NCI-H774 (cell line): ENCODE results near the gene STRN4.
"Not testable (repeated sequence)": the region's sequence is repeated elsewhere in the genome, so short reads cannot be mapped to it uniquely, and the experiment has no call there.

Source experiments
- DNase-seq: peaks from one replicate; lab custom pipeline; 2025; lab: John Stamatoyannopoulos, UW

Gene STRN4

DNA sequence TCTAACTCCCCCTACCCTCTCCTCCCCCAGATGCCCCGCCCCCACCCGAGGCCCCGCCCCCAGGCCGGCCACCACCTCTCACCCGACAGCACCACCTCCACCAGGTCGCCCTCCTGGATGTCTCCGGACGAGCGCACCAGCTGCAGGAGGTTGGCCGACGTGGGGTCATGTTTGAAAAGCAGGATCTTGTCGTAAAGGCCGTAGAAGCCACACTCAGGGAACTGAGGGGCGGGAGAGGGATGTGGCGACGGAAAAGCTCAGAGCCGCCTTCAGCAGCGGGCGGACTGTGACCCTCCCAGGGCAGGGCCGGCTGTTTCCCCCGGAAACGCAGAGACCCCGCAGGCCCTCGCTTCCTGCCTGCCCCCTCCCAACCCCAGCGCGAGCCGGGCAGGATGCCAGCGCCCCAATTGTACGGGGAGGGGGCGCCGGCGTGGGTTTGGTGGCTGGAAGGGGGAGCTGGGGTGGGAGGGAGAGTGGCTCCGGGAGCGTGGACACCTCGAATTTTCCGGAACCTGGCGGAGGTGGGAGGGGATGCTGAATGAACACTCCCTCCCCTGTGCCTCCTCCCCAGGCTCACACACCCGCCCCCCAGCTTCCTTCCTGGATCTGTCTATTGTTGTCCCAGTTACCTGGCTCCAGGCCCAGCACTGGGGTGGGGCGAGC, 32.3 kb downstream of the STRN4 start:
- peak; percentile 84 for DNase-seq

DNA sequence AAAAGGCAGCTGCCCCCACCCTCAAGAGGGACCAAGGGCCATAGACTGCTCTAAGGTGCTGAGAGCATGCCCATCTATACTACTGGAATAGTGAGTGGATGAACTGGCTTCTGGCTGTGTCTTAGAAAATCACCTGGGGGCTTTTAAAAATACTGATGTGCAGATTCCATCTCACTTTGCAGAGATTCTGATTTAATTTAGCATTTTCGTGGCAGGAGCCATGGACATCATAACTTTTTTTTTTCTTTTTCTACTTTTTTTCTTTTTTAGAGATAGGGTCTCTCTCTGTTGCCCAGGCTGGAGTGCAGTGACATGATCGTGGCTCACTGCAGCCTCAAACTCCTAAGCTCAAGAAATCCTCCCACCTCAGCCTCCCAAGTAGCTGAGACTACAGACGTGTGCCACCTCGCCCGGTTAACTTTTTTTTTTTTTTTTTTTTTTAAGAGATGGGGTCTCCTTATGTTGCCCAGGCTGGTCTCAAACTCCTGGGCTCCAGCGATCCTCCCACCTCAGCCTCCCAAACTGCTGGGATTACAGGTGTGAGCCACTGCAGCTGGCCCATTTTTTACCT, 33.4 kb downstream of the STRN4 start:
- DNase-seq = not testable (repeated sequence)

DNA sequence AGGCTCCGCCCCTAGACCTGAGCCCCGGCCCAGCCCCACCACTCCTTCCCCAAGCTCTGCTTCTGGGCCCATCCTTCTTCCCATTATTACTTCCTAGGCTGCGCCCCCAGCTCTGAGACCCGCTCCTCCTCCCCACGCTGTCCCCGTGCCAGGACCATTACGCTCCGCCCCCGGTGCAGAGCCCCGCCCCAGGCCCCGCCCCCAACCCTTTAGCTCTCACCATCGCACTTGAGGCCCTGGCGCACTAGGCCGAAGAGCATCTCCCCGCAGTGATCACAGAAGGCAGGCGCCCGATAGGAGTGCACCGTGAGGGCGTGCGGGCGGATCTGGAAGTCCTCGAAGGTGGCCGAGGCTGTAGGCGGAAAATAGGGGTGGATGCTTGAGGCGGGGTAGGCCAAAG, 35.6 kb downstream of the STRN4 start:
- no peak for DNase-seq

DNA sequence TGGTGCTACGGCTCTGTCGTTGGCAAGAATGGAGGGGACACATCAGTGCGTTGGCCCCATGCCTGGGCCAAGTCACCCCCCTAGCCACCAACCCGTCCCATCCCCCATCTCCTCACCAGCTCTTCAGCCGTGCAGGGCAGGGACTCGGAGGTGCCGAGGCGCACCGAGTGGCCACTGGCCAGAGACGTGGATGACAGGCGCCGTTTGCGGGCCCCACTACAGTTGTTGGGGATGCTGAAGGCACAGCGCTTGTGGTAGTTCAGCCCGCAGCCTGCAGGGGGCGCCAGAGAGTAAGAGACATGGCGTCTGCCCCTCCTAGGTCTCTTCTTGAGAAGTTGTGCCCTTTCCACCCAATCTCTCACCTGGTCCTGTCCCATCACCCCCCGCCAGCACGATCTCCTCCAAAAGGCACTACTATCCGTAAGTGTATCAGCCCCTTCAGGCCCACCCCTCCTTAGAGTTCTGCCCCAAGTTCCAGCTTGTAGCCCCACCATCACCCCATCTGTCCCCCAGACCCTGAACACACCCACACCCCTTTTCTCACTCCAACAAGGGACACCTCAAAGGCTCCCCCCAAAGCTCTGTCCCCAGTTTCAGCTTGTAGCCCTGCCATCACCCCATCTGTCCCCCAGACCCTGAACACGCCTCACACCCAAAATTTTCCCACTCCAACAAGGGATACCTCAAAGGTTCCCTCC, 41.7 kb downstream of the STRN4 start:
- no peak for DNase-seq

DNA sequence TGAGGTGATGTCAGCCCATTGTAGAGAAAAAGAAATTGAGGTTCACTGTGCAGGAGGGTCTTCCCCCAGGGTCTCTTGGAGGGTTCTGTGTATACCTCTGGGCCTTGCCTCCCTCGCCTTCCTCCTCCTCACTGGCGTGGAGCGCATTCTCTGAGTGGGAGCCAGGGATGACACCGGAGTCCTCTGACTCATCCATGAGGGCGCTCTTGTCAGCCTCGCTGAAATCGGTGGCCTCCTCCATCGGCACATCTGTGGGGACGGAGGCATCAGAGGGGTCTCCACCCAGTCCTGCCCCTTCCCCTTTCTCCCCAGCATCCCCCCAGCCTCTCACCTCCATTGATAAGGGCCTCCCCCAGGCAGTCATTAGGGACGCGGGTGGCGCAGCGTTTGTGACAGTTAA, 45.5 kb downstream of the STRN4 start:
- no peak for DNase-seq

DNA sequence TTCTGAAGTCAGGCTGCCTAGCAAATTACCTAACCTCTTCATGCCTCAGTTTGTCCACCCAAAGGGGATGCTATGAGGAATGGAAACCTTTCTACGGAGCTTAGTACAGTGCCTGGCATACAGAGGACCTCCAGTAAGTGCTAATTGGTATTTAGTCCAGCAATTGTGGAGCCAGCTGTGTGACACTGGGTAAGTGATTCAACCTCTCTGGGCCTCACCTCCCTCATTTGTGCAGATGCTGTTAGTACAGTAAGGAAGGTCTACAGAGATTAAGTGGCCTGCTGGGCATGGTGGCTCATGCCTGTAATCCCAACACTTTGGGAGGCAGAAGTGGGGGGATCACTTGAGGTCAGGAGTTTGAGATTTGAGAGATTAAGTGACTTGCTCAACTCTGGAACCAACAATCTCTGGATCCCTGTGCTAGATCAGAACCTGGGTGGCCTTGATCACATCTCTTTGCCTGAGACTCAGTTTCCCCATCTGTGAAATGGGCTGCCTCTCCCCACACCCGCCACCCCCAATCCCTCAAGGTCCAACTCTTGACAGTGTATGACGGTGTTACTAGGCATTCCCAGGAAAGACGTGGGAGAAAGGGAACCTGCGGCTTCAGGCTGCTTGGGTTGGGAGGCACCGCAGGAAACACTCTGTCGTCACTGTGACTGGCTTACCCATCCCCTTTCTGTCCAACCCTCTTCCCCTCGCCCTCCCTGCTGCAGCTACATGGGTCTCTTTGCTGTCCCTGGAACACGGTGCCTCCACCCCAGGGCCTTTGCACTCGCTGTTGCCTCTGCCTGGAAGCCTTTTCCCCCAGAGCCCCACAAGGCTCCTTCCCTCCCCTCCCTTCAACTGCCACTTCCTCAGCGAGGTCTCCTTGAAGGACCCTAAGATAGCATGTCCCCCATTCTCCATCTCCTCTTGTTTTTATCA, 47.6 kb downstream of the STRN4 start:
- DNase-seq = no peak

DNA sequence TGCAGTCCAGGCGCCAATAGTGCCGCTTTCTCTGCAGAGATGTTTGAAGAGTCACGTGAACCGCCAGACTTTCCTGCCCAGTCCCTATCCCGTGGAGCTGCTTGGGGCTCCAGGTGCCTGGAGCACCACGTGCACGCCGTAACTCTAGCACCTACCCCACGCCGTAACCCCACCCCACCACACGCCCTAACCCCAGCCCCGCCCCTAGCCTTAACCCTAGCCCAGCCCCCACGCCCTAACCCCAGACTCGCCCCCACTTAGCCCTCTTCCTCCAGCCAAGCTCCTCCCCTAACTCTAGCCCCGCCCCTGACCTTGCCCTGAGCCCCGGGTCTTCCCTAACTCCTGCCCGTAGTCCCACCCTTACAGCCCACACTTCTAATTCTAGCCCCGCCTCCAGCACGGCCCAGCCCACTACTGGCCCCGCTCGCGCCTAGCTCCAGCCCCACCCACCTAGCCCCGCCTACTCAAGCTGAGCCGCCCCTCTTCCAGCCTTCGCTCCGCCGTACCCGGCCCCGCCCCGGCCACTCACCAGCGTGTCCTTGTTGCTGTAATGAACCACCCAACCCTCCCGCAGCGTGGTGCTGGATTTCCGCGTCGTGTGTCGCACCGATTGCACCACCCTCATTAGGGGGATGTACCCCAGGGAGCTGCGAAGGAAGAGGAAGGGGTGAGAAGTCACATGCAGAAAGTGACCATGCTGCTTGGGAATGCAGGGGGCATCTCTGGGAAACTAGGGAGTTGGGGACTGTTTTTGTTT, 48.9 kb downstream of the STRN4 start:
- DNase-seq = no peak

DNA sequence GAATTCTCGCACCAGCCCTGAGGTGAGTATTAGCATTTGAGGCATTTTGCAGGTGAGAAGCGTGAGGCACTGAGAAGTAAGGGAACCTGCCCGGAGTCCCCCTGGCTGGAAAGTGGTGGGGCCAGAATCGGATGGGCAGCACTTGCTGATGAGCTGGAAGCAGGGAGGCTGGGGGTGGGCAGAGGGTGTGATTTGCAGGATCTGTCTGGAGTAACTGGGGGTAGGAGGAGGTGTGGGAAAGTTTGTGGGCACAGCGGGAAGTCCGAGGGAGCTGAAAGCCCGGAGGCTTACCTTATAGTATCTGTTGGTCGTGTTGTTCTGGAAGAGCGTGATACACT, 49.4 kb downstream of the STRN4 start:
- no peak for DNase-seq

DNA sequence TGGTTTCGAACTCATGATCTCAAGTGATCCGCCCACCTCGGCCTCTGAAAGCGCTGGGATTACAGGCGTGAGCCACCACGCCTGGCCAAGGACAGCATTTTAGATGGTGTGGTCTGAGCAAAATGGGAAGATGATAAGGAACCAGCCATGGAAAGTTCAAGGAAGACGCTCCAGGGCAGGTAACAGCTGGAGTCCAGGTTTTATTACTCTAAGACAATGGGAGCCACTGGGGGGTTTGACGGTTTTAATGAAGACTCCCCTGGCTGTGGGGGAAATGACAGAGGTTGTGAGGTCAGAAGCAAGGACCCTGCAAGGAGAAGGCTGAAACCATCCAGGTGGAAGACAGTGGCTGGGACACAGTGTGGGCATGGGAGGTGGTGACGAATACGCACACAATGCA, 50.2 kb downstream of the STRN4 start:
- DNase-seq = no peak

DNA sequence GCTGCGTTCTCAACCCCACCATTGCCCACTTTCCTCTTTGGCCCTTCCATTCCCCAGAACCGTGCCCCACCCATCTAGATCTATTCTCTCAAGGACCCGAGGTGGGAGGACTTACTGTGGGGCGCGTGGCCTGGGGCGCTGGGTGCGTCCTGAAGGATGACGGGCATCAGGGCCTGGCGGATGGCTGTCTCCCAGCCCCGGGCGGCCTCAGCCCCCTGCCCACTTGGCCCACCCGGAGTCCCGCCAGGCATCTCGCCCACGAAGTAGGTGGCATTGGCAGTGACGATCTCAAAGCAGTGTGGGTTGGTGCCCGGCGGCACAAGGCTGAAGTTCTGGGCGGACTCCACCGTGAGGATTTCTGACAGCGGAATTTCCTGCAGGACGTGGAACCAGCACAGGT, 52.5 kb downstream of the STRN4 start:
- DNase-seq = no peak

DNA sequence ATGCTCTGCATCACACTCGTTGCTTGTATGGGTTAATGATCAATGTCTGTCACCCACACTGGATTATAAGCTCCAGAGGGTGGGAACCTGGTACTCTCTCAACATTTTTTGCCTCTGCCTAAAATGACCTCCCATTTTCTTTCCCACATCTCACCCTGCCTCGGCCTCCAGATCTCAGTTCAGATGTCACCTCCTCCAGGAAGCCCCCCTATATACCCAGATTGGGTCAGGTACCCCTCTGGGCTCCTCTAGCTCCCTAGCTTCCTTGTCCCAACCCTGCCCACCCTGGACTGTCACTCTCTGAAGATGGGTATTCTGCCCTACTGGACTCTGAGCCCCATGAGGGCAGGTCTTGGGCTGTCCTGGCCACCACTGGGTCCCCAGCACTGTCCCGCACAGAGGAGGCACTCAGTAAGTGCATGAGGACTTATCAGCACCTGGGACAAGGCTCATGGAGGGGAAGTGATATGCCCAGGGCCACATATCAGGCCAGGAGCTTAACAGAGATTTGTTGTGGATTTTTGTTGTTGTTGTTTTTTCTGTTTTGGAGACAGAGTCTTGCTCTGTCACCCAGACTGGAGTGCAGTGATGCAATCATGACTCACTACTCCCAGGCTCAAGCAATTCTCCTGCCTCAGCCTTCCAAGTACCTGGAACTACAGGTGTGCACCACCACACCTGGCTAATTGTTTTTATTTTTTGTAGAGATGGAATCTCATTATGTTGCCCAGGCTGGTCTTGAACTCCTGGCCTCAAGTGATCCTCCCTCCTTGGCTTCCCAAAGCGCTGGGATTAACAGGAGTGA, 53.1 kb downstream of the STRN4 start:
- DNase-seq = no peak

DNA sequence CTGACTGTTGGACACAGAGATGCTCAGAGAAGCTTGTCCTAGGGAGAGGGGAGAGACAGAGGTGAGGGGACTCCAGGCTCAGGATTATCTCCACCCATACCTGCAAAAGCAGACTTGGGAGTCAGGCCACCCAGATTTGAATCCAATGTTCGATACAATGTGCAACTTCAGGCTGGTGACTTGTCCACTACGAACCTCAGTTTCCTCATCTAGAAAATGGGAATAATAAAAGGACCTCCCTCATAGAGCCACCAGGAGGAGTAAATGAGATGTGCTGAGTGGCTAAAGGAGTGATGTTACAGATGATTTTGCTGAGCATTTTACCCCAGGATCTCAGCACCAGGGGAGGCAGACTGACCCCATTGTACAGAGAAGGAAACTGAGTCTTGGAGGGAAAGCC, 54.3 kb downstream of the STRN4 start:
- no peak for DNase-seq

DNA sequence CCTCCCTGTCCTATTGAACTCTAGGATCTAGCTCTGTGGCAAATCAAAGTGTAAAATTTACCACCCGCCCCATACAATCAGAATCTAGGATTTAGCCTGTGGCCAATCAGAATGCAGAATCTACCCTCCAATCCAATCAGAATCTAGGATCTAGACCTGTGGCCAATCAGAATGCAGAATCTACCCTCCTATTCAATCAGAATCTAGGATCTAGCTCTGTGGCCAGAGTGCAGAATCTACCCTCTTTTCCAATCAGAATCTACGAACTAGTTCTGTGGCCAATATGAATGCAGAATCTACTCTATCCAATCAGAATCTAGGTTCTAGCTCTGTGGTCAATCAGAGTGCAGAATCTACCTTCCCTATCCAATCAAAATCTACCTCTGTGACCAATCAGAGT, 55.1 kb downstream of the STRN4 start:
- DNase-seq = no peak

DNA sequence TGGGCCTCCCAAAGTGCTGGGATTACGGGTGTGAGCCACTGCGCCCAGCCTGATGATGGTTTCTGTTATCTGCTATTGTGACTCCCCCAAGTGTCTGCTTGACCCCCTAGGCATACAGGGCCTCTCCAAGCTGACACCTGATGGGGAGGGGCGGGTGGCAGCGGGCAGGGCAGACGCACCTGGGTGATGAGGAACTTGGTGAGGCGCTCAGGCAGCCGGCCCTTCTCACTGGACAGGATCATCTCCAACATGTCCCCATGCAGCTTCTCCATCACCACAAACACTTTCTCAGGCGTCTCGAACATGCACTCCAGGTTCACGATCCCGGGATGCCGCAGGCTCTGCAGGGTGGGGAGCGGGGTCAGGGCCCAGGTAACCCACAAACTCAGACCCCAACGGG, 56.9 kb downstream of the STRN4 start:
- DNase-seq = no peak

DNA sequence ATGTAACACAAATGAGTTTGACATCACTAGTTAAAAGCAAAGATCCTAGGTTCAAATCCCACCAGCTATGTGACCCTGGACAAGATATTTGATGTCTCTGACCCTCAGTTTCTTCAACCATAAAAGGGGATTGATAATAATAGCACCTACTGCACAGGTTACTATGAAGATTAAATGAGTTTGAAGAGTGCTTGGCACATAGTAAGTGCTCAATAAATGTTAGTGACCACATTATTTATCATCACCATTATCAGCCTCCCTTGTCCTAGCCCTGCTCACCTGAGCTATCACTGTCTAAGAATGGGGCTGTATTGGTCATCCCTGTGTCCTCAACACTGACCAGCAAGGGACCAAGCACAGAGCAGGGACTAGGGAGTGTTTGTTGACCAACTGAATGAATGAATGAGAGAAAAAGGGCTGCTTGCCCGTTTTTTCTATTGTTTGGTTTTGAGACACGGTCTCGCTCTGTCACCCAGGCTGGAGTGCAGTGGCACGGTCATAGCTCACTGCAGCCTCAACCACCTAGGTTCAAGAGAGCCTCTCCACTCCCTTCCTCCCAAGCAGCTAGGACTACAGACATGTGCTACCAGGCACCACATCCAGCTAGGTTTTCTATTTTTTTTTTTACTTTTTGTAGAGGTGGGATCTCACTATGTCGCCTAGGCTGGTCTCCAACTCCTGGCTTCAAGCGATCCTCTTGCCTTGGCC, 58.7 kb downstream of the STRN4 start:
- no peak for DNase-seq

DNA sequence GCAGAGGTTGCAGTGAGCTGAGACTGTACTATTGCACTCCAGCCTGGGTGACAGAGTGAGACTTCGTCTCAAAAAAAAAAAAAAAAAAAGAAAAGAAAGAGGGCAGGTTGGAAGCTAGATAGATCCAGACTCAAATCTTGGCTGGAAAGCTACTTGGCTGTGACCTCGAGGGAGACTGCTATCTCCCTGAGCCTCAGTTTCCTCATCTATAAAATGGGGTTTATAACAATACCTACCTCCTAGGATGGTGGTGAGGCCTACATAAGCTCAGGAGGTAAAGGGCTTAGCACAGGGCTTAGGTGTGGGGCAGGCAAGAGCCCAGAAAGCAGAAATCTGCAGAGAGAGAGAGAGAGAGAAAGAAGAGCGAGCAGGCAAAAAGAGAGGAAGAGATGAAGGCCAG, 61.1 kb downstream of the STRN4 start:
- no peak for DNase-seq

DNA sequence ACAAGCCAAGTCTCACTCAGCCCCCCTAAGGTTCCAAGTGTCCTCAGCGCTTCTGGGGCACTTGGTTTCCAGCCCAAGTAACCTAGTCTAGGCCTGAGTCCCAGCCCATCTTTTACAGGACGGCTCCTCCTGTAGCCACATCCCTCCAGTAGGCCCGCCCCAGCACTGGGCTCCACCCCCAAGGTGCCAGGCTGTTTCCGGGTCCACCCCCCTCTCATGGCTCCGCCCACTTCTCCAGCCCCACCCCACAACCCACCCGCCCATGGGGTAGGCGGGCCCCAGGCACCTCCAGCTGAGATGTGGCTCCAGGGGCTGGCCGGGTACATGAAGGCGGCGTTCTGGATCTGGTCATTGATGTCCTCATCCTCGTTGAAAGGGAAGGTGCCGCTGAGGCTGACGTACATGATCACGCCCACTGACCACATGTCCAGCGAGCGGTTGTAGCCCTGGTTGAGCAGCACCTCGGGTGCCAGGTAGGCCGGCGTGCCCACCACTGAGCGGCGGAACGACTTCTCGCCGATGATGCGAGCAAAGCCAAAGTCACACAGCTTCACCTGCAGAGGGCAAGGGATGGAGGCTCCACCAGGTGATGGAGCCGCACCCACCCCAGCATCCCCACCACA, 68.0 kb downstream of the STRN4 start:
- DNase-seq = no peak

DNA sequence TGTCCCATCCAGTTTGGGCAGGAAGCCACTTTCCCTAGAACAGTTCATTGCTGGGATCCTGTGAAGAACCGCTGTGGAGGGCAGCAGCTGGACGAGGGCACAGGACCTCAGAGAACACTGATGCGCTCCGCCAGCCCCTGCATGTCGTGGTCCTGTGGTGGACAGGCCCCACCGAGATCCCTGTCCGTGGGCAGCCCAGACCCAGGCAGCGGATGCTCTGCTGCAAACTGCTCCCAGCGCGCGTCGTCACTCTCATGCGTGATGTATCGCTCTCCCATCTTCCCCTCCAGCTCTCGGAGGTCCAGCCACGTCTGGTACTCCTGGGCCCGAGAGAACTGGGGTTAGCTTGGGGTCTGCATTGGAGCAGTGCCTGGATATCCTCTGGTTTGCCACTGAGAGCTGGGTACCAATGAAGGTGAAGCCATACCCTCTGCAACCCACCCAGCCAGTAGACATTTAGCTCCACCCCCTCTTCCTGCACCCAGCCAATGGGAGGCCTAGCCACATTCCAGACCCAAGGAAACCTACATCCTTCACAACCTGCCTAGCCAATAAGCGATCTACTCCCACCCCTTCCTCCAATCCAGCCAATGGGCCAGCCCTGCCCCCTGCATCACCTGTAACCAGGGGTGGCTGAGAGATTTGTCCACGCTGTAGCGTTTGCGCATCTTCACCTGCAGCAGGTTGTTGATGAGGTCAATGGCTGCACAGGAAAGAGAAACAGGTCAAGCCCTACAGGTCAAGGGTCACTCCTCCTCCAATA, 71.7 kb downstream of the STRN4 start:
- no peak for DNase-seq

DNA sequence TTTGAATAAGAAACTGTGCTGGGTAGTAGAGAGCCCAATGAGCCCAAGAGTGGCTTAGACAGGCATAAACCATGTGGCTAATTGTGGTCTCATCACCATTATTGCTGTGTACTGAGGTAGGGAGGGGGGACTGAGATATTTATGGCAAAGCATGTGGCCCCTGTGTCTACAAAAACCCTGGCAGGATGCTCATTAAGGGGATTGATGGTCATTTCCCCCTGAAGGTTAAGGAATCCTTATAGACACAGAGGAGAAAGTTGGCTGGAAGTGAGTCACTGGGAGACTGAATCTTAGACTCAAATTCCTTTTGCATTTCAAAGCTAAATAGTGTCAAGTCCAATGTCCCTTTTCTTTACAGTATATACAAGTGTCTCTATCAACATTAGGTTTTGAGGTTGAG, 75.4 kb downstream of the STRN4 start:
- DNase-seq = no peak
